ENCODE measurements around the gene EED. TPM values are rescaled to one million over a fixed set of nuclear protein-coding genes. Genes with fewer than 3 reads are reported as not detected.

Gene EED
- total and polyA plus RNA-seq, 9 of the 15 experiments (the other 6 are each of a cell fraction or from before 2014, with no cell fraction given), result 33.0 to 110 (median 55.1) TPM

GRCh38 chr11:86245369-86246292 is 1.1 kb downstream of the EED start (continued):
- TF ChIP-seq ETV1 (tag; conservative IDR thresholded peaks at IDR 0.05; ENCODE audit: low read depth), result no peak
- TF ChIP-seq TAF7 (tag; IDR thresholded peaks at IDR 0.05), result no peak
- TF ChIP-seq RNF219 (CRISPR knock-in tag; IDR thresholded peaks at IDR 0.05), result no peak
- TF ChIP-seq GTF2A2 (tag; IDR thresholded peaks at IDR 0.05), result no peak
- TF ChIP-seq PBX2 (CRISPR knock-in tag; IDR thresholded peaks at IDR 0.05; ENCODE audit: low read depth), result no peak
- TF ChIP-seq PBX2 (tag; conservative IDR thresholded peaks at IDR 0.05; ENCODE audit: low read depth), result peak; percentile 78
- TF ChIP-seq ZBTB26 (CRISPR knock-in tag; IDR thresholded peaks at IDR 0.05), result 0 out of 2 replicates have a peak, but pooled peaks have one; percentile 61
- TF ChIP-seq RHOXF2B (CRISPR knock-in tag; conservative IDR thresholded peaks at IDR 0.05), result no peak
- TF ChIP-seq SMARCC2 (IDR thresholded peaks at IDR 0.05; ENCODE audit: low read depth), result no peak
- peak; percentile 14 for TF ChIP-seq ZBTB40 (IDR thresholded peaks at IDR 0.05)
- no peak for TF ChIP-seq ZBTB40 (CRISPR knock-in tag; IDR thresholded peaks at IDR 0.05)
